Measurements from ENCODE around the gene RTN4RL1.

DNA sequence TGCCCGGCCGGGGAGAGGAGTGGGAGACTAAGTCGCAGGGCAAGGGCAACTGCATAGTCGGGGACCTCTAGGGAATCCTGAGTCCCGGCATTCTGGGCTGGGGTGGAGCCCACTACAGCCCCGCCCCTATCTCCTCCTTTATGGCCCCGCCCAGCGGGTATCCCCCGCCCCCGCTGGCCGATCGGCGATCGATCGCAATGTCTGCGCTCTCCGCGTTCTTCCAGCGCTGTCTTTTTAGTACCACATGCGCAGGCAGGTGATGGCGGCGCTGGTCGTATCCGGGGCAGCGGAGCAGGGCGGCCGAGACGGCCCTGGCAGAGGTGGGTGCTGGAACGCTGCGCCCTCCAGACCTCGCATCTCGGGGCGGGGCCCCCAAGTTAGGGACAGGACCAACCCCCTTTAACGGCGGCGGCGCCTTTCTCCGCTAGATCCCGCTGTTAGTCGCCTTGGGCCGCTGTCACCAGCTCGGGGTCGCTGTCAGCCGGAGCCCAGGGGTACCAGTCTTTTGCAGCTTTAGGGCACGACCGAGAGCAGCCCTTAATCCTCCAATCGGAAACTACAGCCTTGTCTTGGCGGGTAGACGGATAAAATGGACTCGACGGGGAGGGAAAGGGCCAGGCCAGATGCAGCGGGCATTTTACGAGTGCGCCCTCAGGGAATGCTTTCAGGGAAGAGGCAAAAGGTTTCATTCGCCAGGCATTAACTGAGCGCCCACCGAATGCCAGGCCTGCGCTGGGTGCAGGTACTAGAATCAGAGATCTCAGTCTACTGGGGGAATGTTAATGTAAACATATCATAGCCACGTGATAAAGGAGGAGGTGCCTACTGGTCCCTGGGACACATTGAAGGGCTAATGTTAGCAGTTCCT is 5.0 kb upstream of the RTN4RL1 start, which contains the start of gene DPH1:
- TF ChIP-seq, protein P1, sequence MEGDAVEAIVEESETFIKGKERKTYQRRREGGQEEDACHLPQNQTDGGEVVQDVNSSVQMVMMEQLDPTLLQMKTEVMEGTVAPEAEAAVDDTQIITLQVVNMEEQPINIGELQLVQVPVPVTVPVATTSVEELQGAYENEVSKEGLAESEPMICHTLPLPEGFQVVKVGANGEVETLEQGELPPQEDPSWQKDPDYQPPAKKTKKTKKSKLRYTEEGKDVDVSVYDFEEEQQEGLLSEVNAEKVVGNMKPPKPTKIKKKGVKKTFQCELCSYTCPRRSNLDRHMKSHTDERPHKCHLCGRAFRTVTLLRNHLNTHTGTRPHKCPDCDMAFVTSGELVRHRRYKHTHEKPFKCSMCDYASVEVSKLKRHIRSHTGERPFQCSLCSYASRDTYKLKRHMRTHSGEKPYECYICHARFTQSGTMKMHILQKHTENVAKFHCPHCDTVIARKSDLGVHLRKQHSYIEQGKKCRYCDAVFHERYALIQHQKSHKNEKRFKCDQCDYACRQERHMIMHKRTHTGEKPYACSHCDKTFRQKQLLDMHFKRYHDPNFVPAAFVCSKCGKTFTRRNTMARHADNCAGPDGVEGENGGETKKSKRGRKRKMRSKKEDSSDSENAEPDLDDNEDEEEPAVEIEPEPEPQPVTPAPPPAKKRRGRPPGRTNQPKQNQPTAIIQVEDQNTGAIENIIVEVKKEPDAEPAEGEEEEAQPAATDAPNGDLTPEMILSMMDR (IDR thresholded peaks at IDR 0.05): peak in 1 of 5 experiments; percentile 44
- TF ChIP-seq EP300 (IDR thresholded peaks at IDR 0.05): peak; percentile 76 to 91

Measured in tibial nerve (tissue), 4 donors.